DMS153 treated with DMSO at 0.1 percent for 48 hours (cell line): Measurements from ENCODE around the gene REG4.
A peak's percentile ranks its signal among the peaks of the same experiment; 100 is the strongest.
"Not testable (repeated sequence)": the region's sequence is repeated elsewhere in the genome, so short reads cannot be mapped to it uniquely, and the experiment has no call there.

Experiments used
- DNase-seq: peaks from one replicate; lab custom pipeline; 2025; ENCODE audit not compliant: unreplicated experiment; lab: John Stamatoyannopoulos, UW

The REG4 gene

GRCh38 chr1:119811387-119811786 is at the start of gene REG4:
REG4 (minus strand) TSS chr1:119811460; CDS start chr1:119808769, 2,691 bp downstream.
- no peak for DNase-seq

GRCh38 chr1:119859647-119860046 is 48.4 kb upstream of the REG4 start:
- DNase-seq, result no peak

- DNase-seq, result not testable (repeated sequence)
Observed at GRCh38 chr1:119858556-119859214, 47.4 kb upstream of the REG4 start.

- DNase-seq, result no peak
Observed at GRCh38 chr1:119858126-119858525, 46.9 kb upstream of the REG4 start.

GRCh38 chr1:119853155-119853554 is 41.9 kb upstream of the REG4 start:
- no peak for DNase-seq

GRCh38 chr1:119844206-119844605 is 32.9 kb upstream of the REG4 start:
- not testable (repeated sequence) for DNase-seq

- DNase-seq, result no peak
Observed at GRCh38 chr1:119841306-119841705, 30.0 kb upstream of the REG4 start.

- DNase-seq, result no peak
Observed at GRCh38 chr1:119840745-119841144, 29.5 kb upstream of the REG4 start.

GRCh38 chr1:119838236-119838635 is 27.0 kb upstream of the REG4 start:
- DNase-seq, result no peak

GRCh38 chr1:119834990-119835389 is 23.7 kb upstream of the REG4 start:
- DNase-seq, result no peak

- no peak for DNase-seq
Observed at GRCh38 chr1:119831027-119831426, 19.8 kb upstream of the REG4 start.

GRCh38 chr1:119829625-119830024 is 18.4 kb upstream of the REG4 start:
- no peak for DNase-seq

- not testable (repeated sequence) for DNase-seq
Observed at GRCh38 chr1:119829006-119829405, 17.7 kb upstream of the REG4 start.

GRCh38 chr1:119828266-119828665 is 17.0 kb upstream of the REG4 start:
- no peak for DNase-seq

GRCh38 chr1:119827010-119827409 is 15.8 kb upstream of the REG4 start:
- no peak for DNase-seq

GRCh38 chr1:119822406-119822805 is 11.1 kb upstream of the REG4 start:
- DNase-seq, result no peak

- no peak for DNase-seq
Observed at GRCh38 chr1:119818181-119818580, 6.9 kb upstream of the REG4 start.

- DNase-seq, result no peak
Observed at GRCh38 chr1:119816407-119816806, 5.1 kb upstream of the REG4 start.

GRCh38 chr1:119815928-119816327 is 4.7 kb upstream of the REG4 start:
- DNase-seq, result no peak

GRCh38 chr1:119815361-119815760 is 4.1 kb upstream of the REG4 start:
- no peak for DNase-seq

GRCh38 chr1:119814288-119814687 is 3.0 kb upstream of the REG4 start:
- no peak for DNase-seq

- no peak for DNase-seq
Observed at GRCh38 chr1:119811985-119812557, 811 bp upstream of the REG4 start.

- peak; percentile 86 for DNase-seq
Observed at GRCh38 chr1:119808972-119809550, 2.2 kb downstream of the REG4 start.
